MM.1S (cell line): Measurements from ENCODE around the gene IQCK.

Source experiments
- DNase-seq: peaks from one replicate; pipeline ENCODE4 v3.0.0-alpha.2; 2015
- H2AFZ ChIP-seq: fragments of 300-600 bp; sonication (generic); 2 replicates; pipeline ENCODE4 v1.6.0; 2016; ENCODE audit warnings: antibody characterized with exemption, low read length
- H3F3A ChIP-seq: fragments of 300-600 bp; sonication (generic); 2 replicates; pipeline ENCODE4 v1.6.1; 2016; ENCODE audit warnings: mild to moderate bottlenecking, antibody characterized with exemption, low read length, moderate library complexity, mixed read lengths; ENCODE audit not compliant: insufficient read depth
- H3K27ac ChIP-seq: fragments of 300-600 bp; sonication (generic); 2 replicates; pipeline ENCODE4 v1.5.1; 2016; ENCODE audit warnings: mild to moderate bottlenecking, low read length
- H3K27me3 ChIP-seq: fragments of 300-600 bp; sonication (generic); replicated peaks from 2 replicates; pipeline ENCODE4 v1.6.0; 2016; ENCODE audit warnings: low read length; ENCODE audit not compliant: insufficient read depth
- H3K36me3 ChIP-seq: fragments of 300-600 bp; sonication (generic); replicated peaks from 2 replicates; pipeline ENCODE4 v1.6.1; 2016; ENCODE audit warnings: mild to moderate bottlenecking, low read length, mixed read lengths; ENCODE audit not compliant: insufficient read depth
- H3K4me1 ChIP-seq: fragments of 300-600 bp; sonication (generic); 2 replicates; pipeline ENCODE4 v1.6.1; 2016; ENCODE audit warnings: low read length, mixed read lengths
- H3K4me2 ChIP-seq: fragments of 300-600 bp; sonication (generic); 2 replicates; pipeline ENCODE4 v1.6.0; 2016; ENCODE audit warnings: low read depth, low read length
- H3K4me3 ChIP-seq: fragments of 300-600 bp; sonication (generic); 2 replicates; pipeline ENCODE4 v1.5.1; 2016; ENCODE audit warnings: low read length, mixed read lengths
- H3K79me2 ChIP-seq: fragments of 300-600 bp; sonication (generic); 2 replicates; pipeline ENCODE4 v1.6.1; 2016; ENCODE audit warnings: mixed run types, low read length, mixed read lengths
- H3K9ac ChIP-seq: fragments of 300-600 bp; sonication (generic); 2 replicates; pipeline ENCODE4 v1.6.1; 2016; ENCODE audit warnings: low read length, mixed read lengths
- H3K9me2 ChIP-seq: fragments of 300-600 bp; sonication (generic); replicated peaks from 2 replicates; pipeline ENCODE4 v1.6.1; 2016; ENCODE audit warnings: mild to moderate bottlenecking, low read length, mixed read lengths; ENCODE audit not compliant: insufficient read depth
- H3K9me3 ChIP-seq: fragments of 300-600 bp; sonication (generic); replicated peaks from 2 replicates; pipeline ENCODE4 v1.6.1; 2016; ENCODE audit warnings: mild to moderate bottlenecking, low read length, mixed read lengths; ENCODE audit not compliant: insufficient read depth
- H4K20me1 ChIP-seq: fragments of 300-600 bp; sonication (generic); 2 replicates; pipeline ENCODE4 v1.6.1; 2016; ENCODE audit warnings: mild to moderate bottlenecking, low read length, moderate library complexity, mixed read lengths; ENCODE audit not compliant: insufficient read depth
- CTCF ChIP-seq: fragments of 300-600 bp; sonication (generic); IDR thresholded peaks from 2 replicates; pipeline ENCODE4 v1.5.1; 2016; ENCODE audit warnings: antibody characterized with exemption, low read length, mixed read lengths
- EZH2 ChIP-seq: fragments of 300-600 bp; sonication (generic); optimal IDR thresholded peaks from 2 replicates; pipeline ENCODE3; 2017; ENCODE audit warnings: low read depth, mild to moderate bottlenecking, antibody characterized with exemption, low read length, mixed read lengths
- EZH2phosphoT487 ChIP-seq: fragments of 300-600 bp; sonication (generic); IDR thresholded peaks from 2 replicates; pipeline ENCODE4 v1.6.1; 2018; ENCODE audit warnings: antibody characterized with exemption, low read length

IQCK gene

GRCh38 chr16:19810817-19811731 is 93.0 kb downstream of the IQCK start:
- Histone ChIP-seq H3K4me2 (no peak overlapping the region), H3K4me1 (no peaks in the 10 kb centered on the region)

GRCh38 chr16:19812986-19813385 is 94.9 kb downstream of the IQCK start:
- no peak for DNase-seq
- Histone ChIP-seq H3K27ac (no peak overlapping the region), H2AFZ (no peak overlapping the region), H4K20me1 (no peaks in the 10 kb centered on the region), H3F3A (no peaks in the 10 kb centered on the region), H3K79me2 (no peaks in the 10 kb centered on the region), H3K4me2 (no peak overlapping the region), H3K4me3 (no peak overlapping the region), H3K9me3 (no peaks in the 10 kb centered on the region), H3K27me3 (no peaks in the 10 kb centered on the region), H3K36me3 (no peaks in the 10 kb centered on the region), H3K9ac (no peak overlapping the region), H3K9me2 (no peaks in the 10 kb centered on the region), H3K4me1 (no peaks in the 10 kb centered on the region)
- TF ChIP-seq EZH2phosphoT487 (no peak), CTCF (no peak), EZH2 (no peak)

More at GRCh38 chr16:19810817-19811731, 93.0 kb downstream of the IQCK start:
- H3K27ac ChIP-seq: no peak overlapping the region
- no peaks in the 10 kb centered on the region for H3K79me2 ChIP-seq
- no peaks in the 10 kb centered on the region for H3F3A ChIP-seq
- DNase-seq: no peak
- H3K9me2 ChIP-seq: no peaks in the 10 kb centered on the region
- no peaks in the 10 kb centered on the region for H3K36me3 ChIP-seq
- no peak overlapping the region for H3K4me3 ChIP-seq
- H3K27me3 ChIP-seq: no peaks in the 10 kb centered on the region
- TF ChIP-seq EZH2 (no peak), EZH2phosphoT487 (no peak), CTCF (no peak)
- no peak overlapping the region for H3K9ac ChIP-seq
- H4K20me1 ChIP-seq: no peaks in the 10 kb centered on the region
- no peaks in the 10 kb centered on the region for H3K9me3 ChIP-seq
- H2AFZ ChIP-seq: no peak overlapping the region

GRCh38 chr16:19815418-19815817 is 97.3 kb downstream of the IQCK start:
- no peaks in the 10 kb centered on the region for H3K27me3 ChIP-seq
- no peaks in the 10 kb centered on the region for H3F3A ChIP-seq
- no peaks in the 10 kb centered on the region for H3K9me2 ChIP-seq
- H3K4me1 ChIP-seq: no peaks in the 10 kb centered on the region
- H2AFZ ChIP-seq: no peak overlapping the region
- H3K9me3 ChIP-seq: no peaks in the 10 kb centered on the region
- H3K36me3 ChIP-seq: no peaks in the 10 kb centered on the region
- H3K4me2 ChIP-seq: no peak overlapping the region
- H4K20me1 ChIP-seq: no peaks in the 10 kb centered on the region
- H3K27ac ChIP-seq: no peak overlapping the region
- no peaks in the 10 kb centered on the region for H3K79me2 ChIP-seq
- DNase-seq: no peak
- no peak for TF ChIP-seq EZH2
- TF ChIP-seq EZH2phosphoT487: no peak
- no peak for TF ChIP-seq CTCF
- H3K9ac ChIP-seq: no peak overlapping the region
- no peak overlapping the region for H3K4me3 ChIP-seq
